Hepatocyte (in vitro differentiated cells): ENCODE results near the gene ZNHIT1.

Experiments used
- EZH2 ChIP-seq: fragments of 200-600 bp; sonication (generic); IDR thresholded peaks from 2 replicates; pipeline ENCODE4 v1.6.1; 2016; ENCODE audit warnings: antibody characterized with exemption, mild to moderate bottlenecking, borderline replicate concordance
- TF ChIP-seq, protein P1 (sequence below): fragments of 200-600 bp; sonication (generic); IDR thresholded peaks from 2 replicates; pipeline ENCODE4 v1.5.1; 2016; ENCODE audit warnings: antibody characterized with exemption, mild to moderate bottlenecking; ENCODE audit not compliant: poor library complexity

DNA sequence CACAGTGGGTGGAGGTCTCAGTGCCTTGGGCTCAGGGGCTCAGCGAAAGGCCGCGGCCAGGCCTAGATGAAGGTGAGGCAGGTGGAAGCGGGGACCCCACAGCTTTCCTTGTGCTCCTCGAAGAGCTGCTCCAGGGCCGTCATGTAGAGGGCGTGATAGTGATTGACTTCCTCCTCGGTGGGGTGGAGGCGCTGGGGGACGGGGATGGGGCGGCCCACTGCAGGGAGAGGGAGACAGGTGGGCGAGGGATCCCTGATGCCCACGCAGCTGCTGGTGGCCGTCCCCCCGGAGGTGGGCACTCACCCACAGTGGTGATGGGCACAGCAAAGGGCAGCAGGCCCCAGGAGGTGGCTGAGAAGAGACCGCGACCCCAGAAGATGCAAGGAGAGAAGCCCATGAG lies 22.1 kb upstream of the ZNHIT1 start:
- TF ChIP-seq, protein P1, sequence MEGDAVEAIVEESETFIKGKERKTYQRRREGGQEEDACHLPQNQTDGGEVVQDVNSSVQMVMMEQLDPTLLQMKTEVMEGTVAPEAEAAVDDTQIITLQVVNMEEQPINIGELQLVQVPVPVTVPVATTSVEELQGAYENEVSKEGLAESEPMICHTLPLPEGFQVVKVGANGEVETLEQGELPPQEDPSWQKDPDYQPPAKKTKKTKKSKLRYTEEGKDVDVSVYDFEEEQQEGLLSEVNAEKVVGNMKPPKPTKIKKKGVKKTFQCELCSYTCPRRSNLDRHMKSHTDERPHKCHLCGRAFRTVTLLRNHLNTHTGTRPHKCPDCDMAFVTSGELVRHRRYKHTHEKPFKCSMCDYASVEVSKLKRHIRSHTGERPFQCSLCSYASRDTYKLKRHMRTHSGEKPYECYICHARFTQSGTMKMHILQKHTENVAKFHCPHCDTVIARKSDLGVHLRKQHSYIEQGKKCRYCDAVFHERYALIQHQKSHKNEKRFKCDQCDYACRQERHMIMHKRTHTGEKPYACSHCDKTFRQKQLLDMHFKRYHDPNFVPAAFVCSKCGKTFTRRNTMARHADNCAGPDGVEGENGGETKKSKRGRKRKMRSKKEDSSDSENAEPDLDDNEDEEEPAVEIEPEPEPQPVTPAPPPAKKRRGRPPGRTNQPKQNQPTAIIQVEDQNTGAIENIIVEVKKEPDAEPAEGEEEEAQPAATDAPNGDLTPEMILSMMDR, result no peak
- no peak for TF ChIP-seq EZH2
